Stimulated activated effector memory CD8-positive, alpha-beta T cell treated with anti-CD3 and anti-CD28 coated beads, Interleukin-12 subunit alpha, Interleukin-12 subunit beta, amount 100 ng/mL, for 72 hours (primary cell): Measurements from ENCODE around the gene GOLGA8K.
"Not testable (repeated sequence)": the region's sequence is repeated elsewhere in the genome, so short reads cannot be mapped to it uniquely, and the experiment has no call there.

Source experiments
- ATAC-seq: fragments of 150-1000 bp; cut with Tn5 transposase; 2 replicates; pipeline ENCODE4 v1.10.0; 2021
- DNase-seq, 2 donors: peaks; one replicate each; pipeline ENCODE4 v3.0.0; 2021 to 2022; ENCODE audit warnings: low spot score in 2 of 2
- H3K27ac Mint-ChIP-seq: one replicate; pipeline ENCODE4 v1.8.0; 2022; ENCODE audit warnings: mild to moderate bottlenecking, mixed read lengths
- H3K36me3 Mint-ChIP-seq: one replicate; pipeline ENCODE4 v1.8.0; 2022; ENCODE audit warnings: mild to moderate bottlenecking, mixed read lengths
- H3K4me1 Mint-ChIP-seq: one replicate; pipeline ENCODE4 v1.8.0; 2022; ENCODE audit warnings: mixed read lengths
- H3K4me3 Mint-ChIP-seq: one replicate; pipeline ENCODE4 v1.8.0; 2022; ENCODE audit warnings: mild to moderate bottlenecking, mixed read lengths
- H3K9me3 Mint-ChIP-seq: one replicate; pipeline ENCODE4 v1.8.0; 2022; ENCODE audit warnings: mixed read lengths

The GOLGA8K gene

DNA sequence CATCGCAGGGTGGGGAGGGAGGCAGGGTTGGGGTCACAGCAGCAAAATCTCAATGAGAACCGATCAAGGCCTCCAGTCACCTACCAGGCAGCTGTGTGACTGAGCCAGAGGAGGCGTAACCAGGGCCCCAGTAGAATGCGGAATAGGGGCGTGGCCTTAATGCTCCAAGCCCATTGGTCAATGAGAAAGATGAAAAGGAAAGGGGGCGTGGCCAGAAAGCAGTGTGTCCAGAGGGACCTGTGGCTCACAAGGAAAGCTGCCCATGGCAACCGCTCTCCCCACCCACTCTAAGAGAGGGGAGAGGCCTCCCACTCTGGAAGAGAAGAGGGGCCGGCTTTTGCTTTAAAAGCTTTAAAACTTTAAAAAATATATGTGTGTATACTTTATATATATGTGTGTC, at the start of gene GOLGA8K:
Gene GOLGA8K, minus strand, starts transcription at position 101 of the 400 bp plus-strand sequence. Its CDS starts 98 bp downstream, at position 3.
- not testable (repeated sequence) for H3K4me1 Mint-ChIP-seq, ATAC-seq, H3K9me3 Mint-ChIP-seq, DNase-seq, H3K36me3 Mint-ChIP-seq, H3K27ac Mint-ChIP-seq, H3K4me3 Mint-ChIP-seq

DNA sequence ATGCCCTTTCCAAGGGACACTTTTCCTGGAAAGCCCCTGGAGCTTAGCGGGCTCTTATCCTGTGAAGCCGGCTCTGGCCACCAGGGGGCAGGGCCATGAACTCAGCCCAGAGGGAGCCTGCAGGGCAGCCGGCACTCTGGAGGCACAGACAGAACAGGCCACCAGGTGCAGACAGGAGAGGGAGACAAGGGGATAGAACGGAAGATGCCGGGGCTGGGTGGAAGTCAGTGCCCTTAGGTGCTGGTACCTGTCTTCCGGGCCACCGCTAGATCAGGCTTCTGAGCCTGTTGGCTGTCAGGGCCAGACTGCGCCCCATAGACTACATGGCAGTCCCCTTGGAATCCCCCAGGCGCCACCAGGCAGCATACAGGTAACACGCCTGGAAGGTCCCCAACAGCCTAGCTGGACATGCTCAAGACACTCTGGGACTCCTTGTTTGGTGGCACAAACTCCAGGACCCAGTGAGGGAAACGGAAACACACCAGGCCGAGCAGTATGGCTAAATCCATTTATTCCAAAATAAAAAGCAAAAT, 37.4 kb upstream of the GOLGA8K start:
- H3K36me3 Mint-ChIP-seq, H3K4me3 Mint-ChIP-seq, H3K9me3 Mint-ChIP-seq, DNase-seq, H3K27ac Mint-ChIP-seq, H3K4me1 Mint-ChIP-seq: not testable (repeated sequence)
- peak; percentile 71 for ATAC-seq

DNA sequence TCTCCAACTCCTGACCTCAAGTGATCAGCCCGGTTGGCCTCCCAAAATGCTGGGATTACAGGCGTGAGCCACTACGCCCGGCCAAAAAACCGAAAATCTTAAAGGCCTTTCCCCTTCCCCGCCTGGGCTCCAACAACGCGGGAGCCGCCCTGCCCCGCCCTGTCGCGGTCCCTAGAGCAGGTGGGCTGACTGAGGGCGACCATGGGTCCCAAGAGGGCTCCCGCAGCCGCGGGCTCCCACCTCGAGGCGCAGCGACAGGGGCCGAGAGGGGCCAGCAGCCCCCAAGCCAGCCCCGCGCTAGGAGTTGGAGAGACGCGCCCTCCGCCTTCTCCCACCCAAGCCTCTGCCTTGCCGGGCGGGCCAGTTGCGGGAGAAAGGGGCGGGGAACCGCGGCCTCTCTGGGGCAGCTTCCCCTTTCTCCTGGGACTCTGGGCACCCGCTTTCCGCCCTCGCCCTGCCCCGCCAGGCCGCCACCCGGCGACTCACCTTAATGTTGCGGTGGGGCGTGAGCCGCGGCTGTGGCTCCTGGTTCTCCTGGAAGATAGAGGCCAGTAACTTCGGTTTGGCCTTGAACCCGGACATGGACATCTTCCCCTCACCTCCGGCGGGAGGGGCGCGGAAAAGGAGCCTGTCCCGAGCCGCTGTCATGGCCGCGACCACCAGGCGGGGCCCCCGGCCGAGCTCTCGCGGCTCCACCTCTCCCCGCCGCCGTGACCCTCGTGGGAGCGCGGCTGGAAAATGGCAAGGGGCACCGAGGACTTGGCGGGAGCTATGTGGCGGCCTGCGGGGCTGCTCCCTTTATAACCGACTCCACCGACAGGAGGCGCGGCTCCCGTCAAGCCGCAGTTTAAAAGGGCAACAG, 31.2 kb upstream of the GOLGA8K start:
- H3K4me1 Mint-ChIP-seq, H3K36me3 Mint-ChIP-seq, DNase-seq, H3K9me3 Mint-ChIP-seq, H3K4me3 Mint-ChIP-seq, H3K27ac Mint-ChIP-seq: not testable (repeated sequence)
- peak; percentile 76 for ATAC-seq

GRCh38 chr15:32427635-32428034, 24.5 kb upstream of the GOLGA8K start:
- H3K9me3 Mint-ChIP-seq, H3K4me3 Mint-ChIP-seq, H3K36me3 Mint-ChIP-seq, H3K27ac Mint-ChIP-seq, DNase-seq, ATAC-seq, H3K4me1 Mint-ChIP-seq: not testable (repeated sequence)

- ATAC-seq, DNase-seq, H3K4me3 Mint-ChIP-seq, H3K27ac Mint-ChIP-seq, H3K36me3 Mint-ChIP-seq, H3K9me3 Mint-ChIP-seq, H3K4me1 Mint-ChIP-seq: not testable (repeated sequence)
Observed at GRCh38 chr15:32426511-32426910, 23.4 kb upstream of the GOLGA8K start.

DNA sequence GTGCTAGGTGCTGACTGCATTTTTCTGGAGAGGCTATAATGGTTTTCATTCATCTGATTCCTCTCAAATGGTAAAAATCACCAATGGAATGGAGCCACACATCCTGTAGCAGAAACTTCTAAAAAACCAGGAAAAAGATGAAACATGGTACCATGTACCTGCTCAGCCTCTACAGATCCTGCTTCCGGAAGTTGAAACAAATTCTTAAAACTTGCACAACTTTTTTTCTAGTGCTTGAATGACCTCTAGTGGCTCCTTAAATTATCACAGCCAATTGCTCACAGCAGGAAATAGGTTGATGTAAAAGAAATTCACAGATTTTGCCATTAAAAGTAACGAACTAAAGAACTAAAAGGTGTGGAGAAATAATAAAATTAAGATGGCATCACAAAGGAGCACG, 4.8 kb upstream of the GOLGA8K start:
- not testable (repeated sequence) for ATAC-seq, H3K9me3 Mint-ChIP-seq, H3K27ac Mint-ChIP-seq, H3K4me3 Mint-ChIP-seq, H3K36me3 Mint-ChIP-seq, H3K4me1 Mint-ChIP-seq, DNase-seq

- not testable (repeated sequence) for DNase-seq, H3K9me3 Mint-ChIP-seq, H3K4me1 Mint-ChIP-seq, H3K4me3 Mint-ChIP-seq, ATAC-seq, H3K27ac Mint-ChIP-seq, H3K36me3 Mint-ChIP-seq
Observed at GRCh38 chr15:32396522-32396921, 6.6 kb downstream of the GOLGA8K start.

GRCh38 chr15:32394745-32395144, 8.3 kb downstream of the GOLGA8K start:
- H3K4me3 Mint-ChIP-seq, H3K27ac Mint-ChIP-seq, H3K36me3 Mint-ChIP-seq, ATAC-seq, H3K9me3 Mint-ChIP-seq, DNase-seq, H3K4me1 Mint-ChIP-seq: not testable (repeated sequence)

DNA sequence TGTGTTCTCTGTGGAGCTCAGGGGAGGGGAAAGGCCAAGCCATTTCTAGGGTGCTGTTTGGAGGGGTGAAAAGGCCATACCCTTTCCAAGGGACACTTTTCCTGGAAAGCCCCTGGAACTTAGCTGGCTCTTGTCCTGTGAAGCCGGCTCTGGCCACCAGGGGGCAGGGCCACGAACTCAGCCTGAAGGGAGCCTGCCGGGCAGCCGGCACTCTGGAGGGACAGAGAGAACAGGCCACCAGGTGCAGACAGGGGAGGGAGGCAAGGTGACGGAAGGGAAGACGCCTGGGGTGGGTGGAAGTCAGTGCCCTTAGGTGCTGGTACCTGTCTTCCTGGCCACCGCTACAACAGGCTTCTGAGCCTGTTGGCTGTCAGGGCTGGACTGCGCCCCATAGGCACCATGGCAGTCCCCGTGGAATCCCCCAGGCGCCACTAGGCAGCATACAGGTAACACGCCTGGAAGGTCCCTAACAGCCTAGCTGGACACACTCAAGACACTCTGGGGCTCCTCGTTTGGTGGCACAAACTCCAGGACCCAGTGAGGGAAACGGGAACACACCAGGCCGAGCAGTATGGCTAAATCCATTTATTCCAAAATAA, 14.9 kb downstream of the GOLGA8K start:
- not testable (repeated sequence) for H3K27ac Mint-ChIP-seq, H3K4me1 Mint-ChIP-seq, H3K36me3 Mint-ChIP-seq, H3K4me3 Mint-ChIP-seq, H3K9me3 Mint-ChIP-seq, DNase-seq
- peak; percentile 46 for ATAC-seq

DNA sequence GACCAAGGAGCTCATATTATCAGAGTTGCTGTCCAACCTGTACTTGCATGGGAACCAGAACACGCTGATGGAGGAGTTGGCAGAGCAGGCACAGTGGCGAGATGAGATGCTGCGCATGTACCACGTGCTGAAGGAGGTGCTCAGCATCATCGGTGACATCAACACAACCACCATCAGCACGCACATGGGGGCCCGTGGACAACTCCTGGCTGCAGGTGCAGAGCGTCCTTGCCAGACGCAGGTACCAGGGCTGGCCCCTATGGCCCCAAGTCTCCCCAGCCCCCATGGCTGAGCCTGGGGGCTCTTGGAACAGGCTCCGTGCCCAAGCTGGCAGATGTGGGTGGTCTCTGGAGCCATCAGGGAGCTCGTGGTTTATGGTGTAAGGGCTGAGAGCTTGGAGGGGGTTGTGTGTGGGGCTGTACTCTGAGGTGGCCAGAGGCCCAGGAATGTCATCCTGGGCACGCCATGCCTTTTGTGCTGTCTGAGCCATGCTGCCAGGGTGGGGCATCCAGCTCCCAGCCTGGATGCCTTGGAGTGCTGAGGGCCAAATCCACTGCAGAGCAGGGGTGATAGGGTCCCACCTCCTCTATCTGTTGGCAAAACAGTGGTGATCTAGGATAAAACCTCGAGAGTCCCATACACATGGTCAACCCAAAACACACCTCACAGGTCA, 17.1 kb downstream of the GOLGA8K start:
- not testable (repeated sequence) for H3K27ac Mint-ChIP-seq, DNase-seq, H3K4me3 Mint-ChIP-seq, H3K9me3 Mint-ChIP-seq, H3K4me1 Mint-ChIP-seq, ATAC-seq, H3K36me3 Mint-ChIP-seq

- not testable (repeated sequence) for H3K27ac Mint-ChIP-seq, H3K4me3 Mint-ChIP-seq, DNase-seq, H3K36me3 Mint-ChIP-seq, H3K9me3 Mint-ChIP-seq, ATAC-seq, H3K4me1 Mint-ChIP-seq
Observed at GRCh38 chr15:32374185-32374584, 28.9 kb downstream of the GOLGA8K start.

- peak; percentile 45 for ATAC-seq
- H3K9me3 Mint-ChIP-seq, H3K4me3 Mint-ChIP-seq, DNase-seq, H3K36me3 Mint-ChIP-seq, H3K4me1 Mint-ChIP-seq, H3K27ac Mint-ChIP-seq: not testable (repeated sequence)
Observed at GRCh38 chr15:32373707-32374106, 29.4 kb downstream of the GOLGA8K start.

DNA sequence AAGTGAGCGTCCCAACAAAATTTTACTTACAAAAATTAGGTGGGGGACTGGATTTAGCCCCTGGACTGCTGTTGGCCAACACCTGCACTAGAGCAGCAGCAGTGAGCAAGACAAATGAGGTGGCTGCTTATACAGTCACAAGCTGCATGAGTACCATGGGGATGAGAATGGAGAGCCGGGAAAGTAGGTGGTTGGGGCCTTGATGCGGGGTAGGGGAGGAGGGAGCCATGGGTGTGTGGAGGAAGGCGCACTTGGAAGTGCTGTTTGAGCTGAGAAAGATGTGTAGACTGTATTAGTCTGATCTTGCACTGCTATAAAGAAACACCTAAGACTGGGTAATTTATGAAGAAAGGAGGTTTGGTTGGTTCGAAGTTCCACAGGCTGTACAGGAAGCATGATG, 31.0 kb downstream of the GOLGA8K start:
- not testable (repeated sequence) for H3K27ac Mint-ChIP-seq, H3K4me1 Mint-ChIP-seq, DNase-seq, H3K36me3 Mint-ChIP-seq, H3K9me3 Mint-ChIP-seq, H3K4me3 Mint-ChIP-seq, ATAC-seq

- not testable (repeated sequence) for H3K4me1 Mint-ChIP-seq, H3K36me3 Mint-ChIP-seq, ATAC-seq, H3K9me3 Mint-ChIP-seq, DNase-seq, H3K4me3 Mint-ChIP-seq, H3K27ac Mint-ChIP-seq
Observed at GRCh38 chr15:32370526-32370925, 32.6 kb downstream of the GOLGA8K start.

GRCh38 chr15:32370064-32370463, 33.0 kb downstream of the GOLGA8K start:
- not testable (repeated sequence) for H3K27ac Mint-ChIP-seq, H3K4me3 Mint-ChIP-seq, DNase-seq, H3K9me3 Mint-ChIP-seq, H3K36me3 Mint-ChIP-seq, ATAC-seq, H3K4me1 Mint-ChIP-seq
